Peyer's patch (tissue), 4 donors: ENCODE measurements around the gene REEP2.

ENCODE experiments used
- CTCF ChIP-seq, 6 experiments: fragments of 450-650 bp in 4 of 6; fragments of 200-600 bp in 2 of 6; sonication (generic) in 1 of 6; IDR thresholded peaks; one replicate each; pipeline ENCODE4 v1.5.1; 2017 to 2019; ENCODE audit warnings: antibody characterized with exemption in 6 of 6, mild to moderate bottlenecking in 3 of 6, moderate library complexity in 1 of 6
- POLR2A ChIP-seq, 2 donors: fragments of 450-650 bp; IDR thresholded peaks; one replicate each; pipeline ENCODE4 v1.5.1; 2017; ENCODE audit warnings: antibody characterized with exemption in 2 of 2, mild to moderate bottlenecking in 2 of 2, moderate library complexity in 2 of 2

- no peak for TF ChIP-seq CTCF (IDR thresholded peaks at IDR 0.05)
- TF ChIP-seq POLR2A (IDR thresholded peaks at IDR 0.05) = no peak
These were observed 21.3 kb downstream of the REEP2 start for GRCh38 chr5:138460032-138460693.
